Measurements from ENCODE around the gene SLAMF1.

SLAMF1 gene

DNA sequence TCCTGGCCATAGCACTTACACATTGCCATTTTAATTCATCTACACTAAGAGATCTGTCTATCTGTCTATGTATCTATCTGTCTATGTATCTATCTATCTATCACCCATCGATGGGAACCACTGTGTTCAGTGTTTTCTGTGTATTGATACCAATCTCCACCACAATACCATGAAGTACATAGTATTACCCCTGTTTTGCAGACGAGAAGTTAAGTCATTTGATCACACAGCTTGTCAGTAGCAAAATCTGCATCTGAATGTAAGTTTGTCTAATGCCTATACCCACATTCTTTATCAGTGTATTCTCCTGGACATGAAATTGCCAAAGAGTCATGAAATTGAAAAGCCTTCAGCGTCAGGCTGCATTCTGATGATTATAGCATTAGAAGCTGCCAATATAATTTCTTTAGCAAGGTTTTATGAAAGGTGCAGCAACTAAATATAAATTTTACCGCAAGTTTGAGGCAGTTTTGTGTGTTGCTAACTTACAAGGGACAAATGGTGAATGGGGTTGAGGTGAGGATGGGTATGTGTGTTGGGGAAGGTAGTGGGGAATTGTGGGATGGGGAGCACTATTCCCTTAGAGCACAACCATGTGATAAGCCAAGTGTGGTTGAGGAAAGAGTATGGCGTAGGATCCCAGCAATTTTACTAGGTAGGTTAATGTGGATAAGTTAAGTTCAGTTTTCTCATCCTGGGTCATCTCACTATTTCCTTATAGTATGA is 24.2 kb downstream of the SLAMF1 start:
- no peak for DNase-seq

DNA sequence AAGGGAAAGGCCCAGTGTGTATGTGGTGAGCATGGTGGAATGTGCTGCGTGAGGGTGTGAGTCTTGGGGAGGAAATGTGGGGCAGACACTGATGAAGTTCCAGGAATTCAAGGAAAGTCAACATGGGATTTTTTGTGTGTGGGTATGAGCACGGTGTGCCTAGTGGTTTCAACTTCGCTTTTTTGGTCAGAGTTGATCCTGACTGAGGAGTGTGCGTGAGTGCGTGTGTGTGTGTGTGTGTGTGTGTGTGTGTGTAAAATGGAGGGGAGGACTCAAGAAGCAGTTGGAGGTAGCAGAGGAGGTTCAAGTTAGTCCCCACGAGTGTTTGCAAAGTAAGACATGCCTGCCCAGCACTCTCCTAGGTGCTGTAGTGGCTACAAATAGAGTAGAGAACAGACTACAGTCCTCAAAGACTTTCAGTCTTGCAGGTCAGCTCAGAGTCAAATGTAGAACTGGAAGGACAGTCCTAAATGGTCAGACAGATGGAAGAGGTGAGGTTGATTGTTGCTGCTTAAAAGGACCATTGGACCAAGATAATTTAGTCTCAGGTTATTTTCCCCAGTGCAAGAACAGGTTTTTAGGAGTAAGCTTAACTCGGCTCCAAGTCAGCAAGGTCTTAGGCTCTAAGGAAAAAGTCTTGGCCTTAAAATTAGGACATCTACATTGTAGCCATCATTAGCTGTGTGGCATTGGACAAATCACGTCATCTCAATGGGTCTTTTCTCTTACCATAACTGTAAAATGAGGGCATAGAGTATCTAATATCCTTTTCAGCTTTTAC is 25.0 kb downstream of the SLAMF1 start:
- no peak for DNase-seq

DNA sequence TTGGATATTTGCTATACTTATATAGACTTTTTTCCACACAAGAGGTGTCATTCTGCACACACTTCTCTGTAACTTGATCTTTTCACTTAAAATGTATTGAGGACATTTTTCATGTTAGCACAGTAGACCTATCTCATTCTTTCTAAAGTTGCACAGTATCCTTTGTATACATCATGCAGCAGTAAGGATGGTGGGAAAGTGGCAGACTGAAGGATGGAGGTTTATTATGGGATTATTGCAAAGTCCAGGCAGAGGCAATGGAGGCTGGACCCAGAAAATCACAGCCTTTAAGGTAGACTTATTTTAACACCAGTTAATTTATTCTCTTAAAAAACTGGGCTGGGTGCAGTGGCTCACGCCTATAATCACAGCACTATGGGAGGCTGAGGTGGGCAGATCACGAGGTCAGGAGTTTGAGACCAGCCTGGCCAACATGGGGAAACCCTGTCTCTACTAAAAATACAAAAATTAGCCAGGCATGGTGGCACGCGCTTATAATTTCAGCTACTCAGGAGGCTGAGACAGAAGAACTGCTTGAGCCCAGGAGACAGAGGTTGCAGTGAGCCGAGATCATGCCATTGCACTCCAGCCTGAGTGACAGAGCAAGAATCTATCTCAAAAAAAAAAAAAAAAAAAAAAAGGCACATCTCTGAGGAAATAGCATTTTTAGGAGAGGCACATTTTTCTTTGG is 25.8 kb downstream of the SLAMF1 start:
- no peak for DNase-seq

DNA sequence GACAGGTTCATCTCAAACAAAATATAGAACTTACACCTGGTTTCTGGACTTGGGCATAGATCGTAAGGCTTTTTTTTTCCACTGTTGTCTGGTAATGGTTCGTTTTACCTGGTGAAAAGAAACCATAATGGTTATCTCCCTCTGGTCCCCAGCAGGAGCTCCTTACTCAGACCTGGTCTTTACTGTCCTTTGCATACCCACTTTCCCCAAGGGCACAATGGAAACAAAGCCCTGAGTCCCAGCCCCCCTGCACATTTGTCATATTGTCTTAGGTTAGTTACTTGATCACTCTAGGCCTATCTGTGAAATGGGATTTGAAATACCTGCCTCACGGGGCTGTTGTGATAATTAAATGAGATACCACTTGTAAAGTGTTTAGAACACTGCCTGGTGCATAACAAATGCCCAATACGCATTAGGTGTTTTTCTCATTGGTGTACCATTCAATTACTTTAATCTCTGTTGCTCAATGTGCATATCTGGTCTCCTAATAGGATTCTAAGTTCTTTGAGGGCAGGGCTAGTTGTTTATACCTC is 27.0 kb downstream of the SLAMF1 start:
- DNase-seq: no peak

DNA sequence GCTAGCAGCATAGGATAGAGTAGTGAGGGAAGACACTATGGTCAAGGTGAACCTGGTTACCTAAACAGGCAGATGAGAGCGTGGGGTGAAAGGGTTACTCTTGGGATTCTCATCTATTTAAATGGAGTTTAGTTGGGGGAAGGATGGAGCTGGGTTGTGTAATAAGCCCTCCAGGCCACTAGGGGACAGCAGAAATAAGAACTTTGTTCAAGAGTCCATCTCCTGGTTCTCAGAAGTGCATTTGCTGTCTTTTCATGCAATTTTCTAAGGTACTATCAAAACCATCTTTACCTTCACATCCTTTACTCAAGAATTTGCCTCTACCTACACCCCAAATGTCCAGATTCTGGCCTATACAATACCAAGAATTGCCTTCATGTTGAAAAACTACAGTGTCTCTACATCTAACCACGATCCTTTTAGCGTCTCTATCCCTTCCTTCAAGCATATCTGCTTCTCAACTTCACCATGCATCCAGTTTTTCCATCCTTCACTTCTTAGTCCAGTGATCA is 28.0 kb downstream of the SLAMF1 start:
- no peak for DNase-seq

DNA sequence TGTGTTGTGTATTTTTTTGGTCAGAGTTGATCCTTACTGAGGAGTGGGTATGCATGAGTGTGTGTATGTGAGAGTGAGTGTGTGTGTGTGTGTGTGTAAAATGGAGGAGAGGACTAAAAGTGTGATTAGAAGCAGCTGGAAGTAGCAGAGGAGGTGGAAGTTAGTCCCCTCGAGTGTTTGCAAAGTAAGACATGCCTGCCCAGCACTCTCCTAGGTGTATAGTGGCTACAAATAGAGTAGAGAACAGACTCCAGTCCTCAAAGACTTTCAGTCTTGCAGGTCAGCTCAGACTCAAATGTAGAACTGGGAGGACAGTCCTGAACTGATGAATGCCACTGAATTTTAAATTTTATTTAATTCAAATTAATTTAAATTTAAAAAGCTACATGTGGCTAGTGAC is 28.5 kb downstream of the SLAMF1 start:
- no peak for DNase-seq

DNA sequence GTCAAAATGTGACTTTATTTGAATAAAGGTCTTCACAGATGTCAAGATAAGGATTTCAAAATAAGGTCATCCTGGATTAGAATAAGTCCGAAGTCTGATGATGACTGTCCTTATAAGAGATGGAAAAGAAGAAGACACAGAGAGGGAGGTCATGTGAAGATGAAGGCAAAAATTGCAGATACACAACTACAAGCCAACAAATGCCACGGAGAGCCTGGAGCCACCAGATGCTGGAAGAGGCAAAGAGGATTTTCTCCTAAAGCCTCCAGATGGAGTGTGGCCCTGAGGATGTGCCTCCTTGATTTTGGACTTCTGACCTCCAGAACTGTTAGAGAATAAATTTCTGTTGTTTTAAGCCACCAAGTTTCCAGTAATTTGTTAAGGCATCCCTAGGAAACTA is 31.2 kb downstream of the SLAMF1 start:
- DNase-seq: no peak

DNA sequence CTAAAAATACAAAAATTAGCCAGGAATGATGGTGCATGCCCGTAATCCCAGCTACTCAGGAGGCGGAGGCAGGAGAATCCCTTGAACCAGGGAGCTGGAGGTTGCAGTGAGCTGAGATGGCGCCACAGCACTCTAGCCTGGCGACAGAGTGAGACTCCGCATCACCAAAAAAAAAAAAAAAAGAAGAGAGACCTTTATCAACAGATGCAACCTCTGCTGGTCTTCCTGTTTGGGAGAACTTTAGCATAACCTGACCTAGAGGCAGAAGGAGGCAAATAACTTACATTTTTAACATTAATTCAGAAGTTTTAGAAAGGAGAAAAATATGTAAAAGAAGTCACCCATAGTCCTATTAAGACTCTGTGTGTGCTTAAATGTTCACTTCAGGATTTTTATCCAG is 32.4 kb downstream of the SLAMF1 start:
- DNase-seq: no peak

DNA sequence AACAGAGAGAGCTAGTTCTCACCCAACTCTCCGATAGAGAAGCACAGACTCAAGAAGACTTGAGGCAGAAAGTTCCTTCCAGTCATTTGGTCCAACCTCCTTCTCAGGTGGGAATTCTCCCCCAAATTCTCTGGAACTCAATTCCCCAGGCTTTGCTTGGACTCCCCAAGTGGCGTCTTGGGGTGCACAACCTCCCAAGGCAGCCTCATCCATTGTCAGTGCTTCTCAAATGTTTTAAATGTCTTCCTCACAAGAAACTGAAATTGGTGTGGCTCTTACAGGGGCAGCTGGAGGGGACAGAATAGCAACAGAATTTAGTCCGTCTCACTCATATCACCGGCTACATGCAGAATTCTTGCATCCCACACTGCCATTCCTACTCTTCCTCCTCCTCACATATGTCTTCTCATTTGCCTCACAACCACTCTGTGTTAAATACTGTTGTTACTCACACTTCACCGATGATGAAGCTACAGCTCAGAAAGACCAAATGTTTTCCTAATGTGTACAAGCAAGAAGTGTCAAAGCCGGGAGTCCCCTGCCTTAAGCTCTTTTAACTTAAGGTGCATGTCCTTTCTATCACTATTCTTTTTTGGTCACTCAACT is 34.1 kb downstream of the SLAMF1 start:
- no peak for DNase-seq

DNA sequence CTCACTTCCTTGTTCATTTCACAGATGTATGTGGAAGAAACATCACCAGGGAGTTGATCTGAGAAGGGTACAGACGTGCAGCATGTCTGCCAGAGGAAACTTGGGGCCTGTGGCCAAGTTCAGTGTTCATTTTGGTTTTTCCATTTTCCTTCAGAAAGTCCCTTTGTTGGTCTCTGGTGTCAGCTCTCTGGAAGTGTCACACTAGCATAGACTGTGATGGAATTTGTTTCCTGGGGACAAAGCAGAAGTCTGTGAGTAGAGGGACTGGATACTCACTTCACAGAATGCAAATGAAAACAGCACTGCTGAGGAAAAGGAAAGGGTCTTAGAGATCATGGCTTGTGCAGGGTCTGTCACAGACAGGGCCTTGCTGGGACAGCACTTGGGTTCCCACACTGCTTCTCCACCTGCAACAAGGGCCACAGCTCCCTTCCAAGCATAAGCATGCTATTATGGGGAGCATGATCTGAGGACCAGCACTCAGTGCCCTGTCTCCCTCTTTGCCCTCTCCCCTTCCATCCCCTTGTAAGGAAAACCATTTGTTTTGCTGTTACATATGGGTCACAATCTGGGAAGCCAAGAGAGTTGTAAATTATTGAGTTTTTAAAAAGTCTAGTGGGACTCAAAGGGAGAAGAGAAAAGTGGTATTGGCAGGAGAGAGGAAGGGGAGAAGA is 36.1 kb downstream of the SLAMF1 start:
- DNase-seq: no peak

DNA sequence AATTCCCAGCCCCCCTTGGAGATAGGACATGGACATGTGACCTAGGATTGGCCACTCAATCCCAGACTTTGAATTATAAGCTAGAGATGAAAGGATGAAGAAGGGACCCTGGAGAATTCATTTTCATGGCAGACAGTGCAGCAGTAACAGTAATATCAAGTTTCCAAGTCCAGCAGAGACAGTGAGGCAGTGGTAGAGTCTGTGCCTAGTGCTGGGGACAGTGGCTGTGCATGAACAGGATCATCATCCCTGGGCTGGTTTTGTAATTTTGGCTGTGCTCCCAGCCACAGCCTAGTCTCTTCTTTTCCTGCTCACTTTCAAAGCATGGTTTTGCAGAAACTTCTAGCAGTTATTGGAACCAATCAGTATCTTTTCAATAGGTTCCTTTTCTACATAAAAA is 37.9 kb downstream of the SLAMF1 start:
- no peak for DNase-seq

DNA sequence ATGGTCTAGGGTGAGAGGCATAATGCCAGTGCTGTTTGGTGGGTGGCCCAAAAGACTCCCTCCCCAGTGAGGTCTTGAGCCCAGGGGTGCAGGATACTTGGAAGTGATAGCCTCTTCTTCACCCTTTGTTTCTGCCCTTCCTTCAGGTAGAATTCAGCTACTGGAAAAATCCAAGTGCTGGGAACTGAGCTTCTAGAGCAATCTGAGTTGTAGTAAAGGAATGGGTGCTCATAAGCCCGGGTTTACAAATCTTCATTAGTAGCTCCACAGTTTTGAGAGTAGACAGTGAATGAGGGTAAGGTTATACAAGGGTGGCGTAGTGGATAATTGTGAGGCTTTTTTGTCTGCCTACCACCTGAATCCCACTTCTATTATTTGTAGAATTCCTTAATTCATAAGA is 38.3 kb downstream of the SLAMF1 start:
- no peak for DNase-seq

DNA sequence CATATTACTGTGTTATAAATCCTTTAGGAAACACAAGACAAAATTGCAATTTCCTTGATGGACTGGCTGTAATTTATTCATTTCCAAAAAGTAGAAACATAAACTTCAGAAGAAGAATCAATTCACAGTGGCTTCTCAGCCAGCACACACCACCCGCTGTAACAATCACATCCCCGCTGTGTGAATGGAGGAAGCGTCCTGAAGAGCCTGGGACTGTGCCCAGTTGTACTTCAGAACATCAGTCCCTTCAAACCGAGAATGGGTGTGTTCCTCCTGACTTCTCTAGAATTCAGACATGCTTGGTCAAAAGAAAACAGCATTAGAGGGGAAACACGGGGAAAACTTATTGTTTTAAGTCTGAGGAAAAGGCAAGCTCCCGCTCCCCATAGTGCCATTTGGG is 38.8 kb downstream of the SLAMF1 start:
- no peak for DNase-seq

DNA sequence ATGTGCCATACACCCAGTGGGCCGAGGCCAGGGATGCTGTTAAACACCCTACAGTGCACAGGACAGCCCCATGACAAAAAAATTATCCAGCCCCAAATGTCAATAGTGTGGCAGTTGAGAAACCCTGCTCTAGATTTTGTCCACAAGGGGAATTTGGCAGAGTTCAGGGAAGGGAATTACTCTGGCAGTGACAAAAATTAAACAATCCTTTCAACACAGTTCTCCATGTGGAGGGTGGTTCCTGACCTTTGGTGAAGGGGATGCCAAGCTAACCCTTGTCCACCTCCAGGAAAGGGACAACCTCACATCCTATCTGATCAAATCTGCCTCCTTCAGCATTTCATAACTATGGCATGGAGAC is 39.2 kb downstream of the SLAMF1 start:
- DNase-seq: no peak

DNA sequence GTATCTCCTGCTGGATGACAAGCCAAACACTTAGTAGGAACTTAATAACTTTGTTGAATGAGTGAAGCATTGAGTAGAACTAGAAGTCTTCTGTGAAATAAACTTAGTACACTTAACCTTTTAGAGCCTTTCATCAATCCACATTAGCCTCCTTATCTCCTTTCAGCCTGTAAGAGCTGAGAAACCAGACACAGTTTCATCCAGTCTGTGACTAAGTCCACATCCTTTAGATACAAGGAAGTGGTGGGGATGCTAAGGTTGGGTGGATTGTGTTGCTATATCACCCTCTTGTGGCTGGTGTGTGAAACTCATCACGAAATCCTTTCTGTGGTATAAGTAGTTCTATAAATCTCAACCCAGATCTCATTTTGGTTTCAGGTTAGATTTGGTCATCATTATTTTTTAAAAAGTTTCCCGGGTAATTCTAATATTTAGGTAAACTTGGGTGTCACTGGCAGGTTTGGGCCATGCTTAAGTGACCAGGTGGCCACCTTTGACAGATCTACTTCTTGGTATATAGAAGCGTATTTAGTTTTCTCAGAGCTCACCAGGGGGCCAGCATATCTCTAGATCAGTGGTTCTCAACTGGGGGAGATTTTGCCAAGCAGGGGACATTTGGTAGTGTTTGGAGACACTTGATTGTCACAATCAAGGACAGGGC is 39.7 kb downstream of the SLAMF1 start:
- DNase-seq: no peak

DNA sequence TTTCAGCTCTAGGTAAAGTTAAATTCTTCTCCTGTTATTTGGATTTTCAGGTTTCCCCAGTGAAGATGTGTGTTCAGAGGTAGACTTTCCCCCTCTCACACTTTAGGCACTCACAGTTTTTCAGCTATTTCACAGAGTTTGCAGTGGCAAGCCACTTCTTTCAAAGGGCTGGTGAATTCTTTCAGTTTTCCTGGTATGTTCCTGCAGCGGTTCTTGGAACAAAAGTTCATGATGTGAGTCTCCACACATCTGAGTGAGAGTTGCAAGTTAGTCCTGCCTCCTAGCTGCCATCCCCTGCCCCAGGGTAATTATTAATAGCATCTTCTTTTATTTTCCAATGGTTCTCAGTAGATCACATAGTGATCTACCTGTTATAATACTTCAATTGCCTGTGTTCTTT is 40.2 kb downstream of the SLAMF1 start:
- no peak for DNase-seq

DNA sequence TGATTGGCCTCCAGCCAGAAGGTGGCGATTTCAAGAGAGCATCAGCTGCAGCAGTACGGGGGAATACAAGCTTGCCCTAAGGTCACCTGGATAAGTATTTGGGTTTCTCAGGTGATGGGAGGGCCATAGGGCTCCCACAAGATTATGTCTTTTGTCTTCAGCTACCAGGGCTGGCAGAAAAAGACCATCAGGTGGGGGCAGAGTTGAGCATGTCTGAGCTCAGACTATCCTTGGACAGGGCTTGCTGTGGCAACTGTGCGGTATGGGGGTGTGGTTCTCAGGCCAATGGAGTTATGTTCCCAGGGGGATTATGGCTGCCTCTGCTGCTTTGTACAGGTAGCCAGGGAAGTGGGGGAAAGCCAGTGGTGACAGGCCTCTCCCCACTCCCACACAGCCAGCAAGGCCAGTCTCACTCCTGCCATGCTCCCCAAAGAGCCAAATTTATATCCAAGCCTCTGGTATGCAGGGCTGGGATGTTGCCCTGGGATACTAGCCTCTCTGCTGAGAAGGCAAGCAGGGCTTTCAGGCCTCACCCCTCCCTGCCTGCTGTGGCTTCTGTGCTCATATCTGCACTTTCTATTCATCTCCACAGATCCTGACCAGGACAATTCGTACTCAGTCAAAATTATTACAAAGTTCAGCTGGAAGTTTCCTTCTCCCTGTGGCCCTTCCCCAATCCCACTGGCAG is 40.9 kb downstream of the SLAMF1 start:
- DNase-seq: no peak

DNA sequence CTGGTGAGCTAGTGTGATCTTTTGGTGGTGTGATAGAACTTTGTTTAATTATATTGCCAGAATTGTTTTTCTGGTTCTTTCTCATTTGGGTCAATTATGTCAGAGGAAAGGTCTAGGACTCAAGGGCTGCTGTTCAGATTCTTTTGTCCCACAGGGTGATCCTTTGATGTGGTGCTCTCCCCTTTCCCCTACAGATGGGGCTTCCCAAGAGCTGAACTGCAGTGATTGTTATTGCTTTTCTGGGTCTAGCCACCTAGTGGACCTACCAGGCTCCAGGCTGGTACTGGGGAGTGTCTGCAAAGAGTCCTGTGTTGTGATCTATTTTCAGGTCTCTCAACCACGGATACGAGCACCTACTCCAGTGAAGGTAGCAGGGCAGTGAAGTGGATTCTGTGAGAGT is 41.6 kb downstream of the SLAMF1 start:
- no peak for DNase-seq

DNA sequence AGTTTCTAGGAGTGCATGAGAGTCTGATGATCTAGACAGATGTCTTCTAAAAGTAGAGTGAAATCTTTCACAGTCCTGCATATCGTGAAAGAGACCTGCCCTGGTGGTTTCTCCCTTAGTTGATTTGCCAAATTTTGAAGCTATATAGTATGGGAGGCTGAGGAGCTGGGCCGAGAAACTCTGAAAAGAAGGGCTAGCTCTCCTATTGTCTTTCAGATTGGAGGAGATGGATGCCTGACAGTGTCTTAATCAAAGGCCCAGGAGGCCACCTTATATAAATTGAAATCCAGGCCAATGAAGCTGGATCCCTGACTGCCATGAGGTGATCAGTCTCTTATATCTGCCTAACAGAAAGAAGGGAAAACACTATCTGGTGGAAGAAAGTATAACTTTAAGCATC is 49.1 kb downstream of the SLAMF1 start:
- no peak for DNase-seq

DNA sequence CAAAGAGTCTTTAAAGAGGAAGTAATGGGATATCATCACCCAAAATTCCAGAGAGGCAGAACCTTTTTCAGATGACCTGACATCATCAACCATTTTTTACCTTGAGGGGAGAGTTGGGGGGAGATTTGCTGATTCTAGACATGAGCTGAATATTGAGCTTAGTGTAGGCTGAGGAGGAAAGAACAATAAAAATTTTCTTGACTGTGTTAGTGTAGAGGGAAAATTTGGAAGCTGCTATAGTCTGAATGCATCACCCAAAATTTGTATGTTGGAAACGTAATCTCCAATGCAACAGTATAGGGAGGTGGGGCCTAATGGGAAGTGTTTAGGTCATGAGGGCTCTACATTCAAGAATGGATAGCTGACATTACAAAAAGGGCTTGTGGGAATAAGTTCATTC is 49.8 kb downstream of the SLAMF1 start:
- DNase-seq: no peak

DNA sequence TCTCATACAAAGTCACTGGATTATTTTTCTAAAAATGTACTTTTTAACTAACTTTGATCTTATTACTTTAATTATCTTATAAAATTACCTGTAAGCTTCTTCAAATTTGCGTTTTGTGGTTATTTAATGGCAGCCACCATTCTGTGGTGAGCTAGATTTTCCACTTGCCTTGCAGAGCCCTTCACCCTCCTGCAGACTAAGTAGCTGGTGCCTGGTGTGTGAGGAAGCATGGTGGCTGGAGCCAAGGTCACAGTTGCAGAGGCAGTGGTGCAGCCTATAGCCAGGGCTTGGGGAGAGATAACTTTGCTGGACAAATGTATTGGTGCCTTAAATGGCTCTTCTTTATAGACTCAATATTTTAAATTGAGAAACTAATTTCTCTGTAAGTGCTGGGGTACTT is 56.4 kb downstream of the SLAMF1 start:
- no peak for DNase-seq
